Breast epithelium (tissue), 4 donors: ENCODE results near the gene CDON. TPM values are rescaled to one million over a fixed set of nuclear protein-coding genes. Genes with fewer than 3 reads are reported as not detected.

ENCODE experiments used
- DNase-seq, 2 donors: peaks; one replicate each; pipeline ENCODE4 v3.0.0-alpha.2; 2019; ENCODE audit warnings: low spot score in 2 of 2
- H3K27ac ChIP-seq, 2 donors: fragments of 200-600 bp; sonication (generic) in 1 of 2; one replicate each; pipeline ENCODE4 v1.5.1; 2016 to 2019; ENCODE audit warnings: mild to moderate bottlenecking in 1 of 2
- H3K27me3 ChIP-seq, 2 donors: fragments of 200-600 bp; sonication (generic) in 1 of 2; one replicate each; pipeline versions ENCODE4 v1.5.1 to v1.6.0; 2017 to 2019; ENCODE audit warnings: control low read depth in 1 of 2, mild to moderate bottlenecking in 1 of 2
- H3K36me3 ChIP-seq: fragments of 200-600 bp; one replicate; pipeline ENCODE4 v1.5.1; 2019
- H3K4me1 ChIP-seq, 2 donors: fragments of 200-600 bp; sonication (generic); one replicate each; pipeline ENCODE4 v1.5.1; 2016 to 2019; ENCODE audit warnings: control low read depth in 1 of 2
- H3K4me3 ChIP-seq, 3 donors: fragments of 200-600 bp; sonication (generic); 1 replicate in 2 of 3; 2 replicates in 1 of 3; pipeline ENCODE4 v1.5.1; 2016 to 2019; ENCODE audit warnings: mild to moderate bottlenecking in 3 of 3, moderate library complexity in 2 of 3
- H3K9me3 ChIP-seq, 2 donors: fragments of 200-600 bp; sonication (generic) in 1 of 2; one replicate each; pipeline ENCODE4 v1.5.1; 2016 to 2019; ENCODE audit warnings: control low read depth in 1 of 2
- POLR2A ChIP-seq: fragments of 450-650 bp; IDR thresholded peaks from one replicate; pipeline ENCODE4 v1.6.1; 2016; ENCODE audit warnings: antibody characterized with exemption, mild to moderate bottlenecking, moderate library complexity
- POLR2AphosphoS5 ChIP-seq, 3 donors: sonication (generic); formaldehyde crosslinking; IDR thresholded peaks; one replicate each; pipeline ENCODE4 v1.6.1; 2017; ENCODE audit warnings: antibody characterized with exemption in 3 of 3
- intact Hi-C: fragments of 100-400 bp; cut with DNase I; formaldehyde crosslinking; loops from one replicate; pipeline ENCODE4 v1.15.1; 2023; ENCODE audit warnings: low total_unique reads
- total RNA-seq, 3 donors: library from RNA; depleted of rRNA; stranded (reverse); fragments of >200 nt; gene quantifications; one replicate each; pipeline ENCODE4 v1.1.0, GENCODE V29; 2016
- TF ChIP-seq, protein P1 (sequence below), 3 donors: fragments of 450-650 bp; IDR thresholded peaks; one replicate each; pipeline ENCODE4 v1.5.1; 2016 to 2017; ENCODE audit warnings: antibody characterized with exemption in 3 of 3, mild to moderate bottlenecking in 3 of 3, moderate library complexity in 3 of 3

The CDON gene
- total RNA-seq, 3 donors from 2014 or later: 14.9 to 29.3 (median 26.5) TPM

DNA sequence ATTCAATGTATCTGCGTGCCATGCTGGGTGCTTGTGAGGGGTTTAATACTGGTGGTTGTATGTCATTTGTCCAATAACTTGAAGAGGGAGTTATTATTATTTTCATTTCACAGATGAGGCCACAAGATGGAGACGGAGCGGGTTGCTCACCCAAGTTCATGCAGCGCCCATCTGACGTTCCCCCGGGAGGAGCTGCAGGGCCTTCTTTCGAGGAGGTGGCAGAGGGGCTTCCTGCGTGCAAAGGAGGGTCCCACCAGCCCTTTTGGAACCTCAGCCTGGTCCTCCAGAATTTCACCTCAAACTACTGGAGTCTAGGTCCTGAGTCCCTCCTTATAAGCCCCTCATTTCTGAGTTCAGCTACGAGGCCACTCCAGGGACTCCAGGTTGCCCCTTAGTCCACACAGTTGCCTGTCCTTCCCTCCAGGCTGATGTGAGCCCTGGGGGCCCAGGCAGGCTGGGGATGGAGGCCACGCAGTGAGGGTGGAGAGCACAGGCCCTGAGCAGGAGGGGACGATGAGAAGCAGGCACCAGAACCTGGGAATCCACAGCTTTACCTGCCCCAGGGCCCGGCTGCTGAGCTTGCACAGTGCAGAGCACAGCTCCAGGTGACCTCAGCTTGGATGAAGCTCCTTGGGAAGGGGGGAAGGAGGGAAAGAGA is 119.8 kb downstream of the CDON start:
- Histone ChIP-seq H3K4me3 (no peak overlapping the region), H3K9me3 (no peaks in the 10 kb centered on the region), H3K4me1 (no peaks in the 10 kb centered on the region), H3K27ac (no peak overlapping the region), H3K27me3 (no peaks in the 10 kb centered on the region), H3K36me3 (no peaks in the 10 kb centered on the region)
- TF ChIP-seq POLR2AphosphoS5 (IDR thresholded peaks at IDR 0.05): no peak
- TF ChIP-seq, protein P1, sequence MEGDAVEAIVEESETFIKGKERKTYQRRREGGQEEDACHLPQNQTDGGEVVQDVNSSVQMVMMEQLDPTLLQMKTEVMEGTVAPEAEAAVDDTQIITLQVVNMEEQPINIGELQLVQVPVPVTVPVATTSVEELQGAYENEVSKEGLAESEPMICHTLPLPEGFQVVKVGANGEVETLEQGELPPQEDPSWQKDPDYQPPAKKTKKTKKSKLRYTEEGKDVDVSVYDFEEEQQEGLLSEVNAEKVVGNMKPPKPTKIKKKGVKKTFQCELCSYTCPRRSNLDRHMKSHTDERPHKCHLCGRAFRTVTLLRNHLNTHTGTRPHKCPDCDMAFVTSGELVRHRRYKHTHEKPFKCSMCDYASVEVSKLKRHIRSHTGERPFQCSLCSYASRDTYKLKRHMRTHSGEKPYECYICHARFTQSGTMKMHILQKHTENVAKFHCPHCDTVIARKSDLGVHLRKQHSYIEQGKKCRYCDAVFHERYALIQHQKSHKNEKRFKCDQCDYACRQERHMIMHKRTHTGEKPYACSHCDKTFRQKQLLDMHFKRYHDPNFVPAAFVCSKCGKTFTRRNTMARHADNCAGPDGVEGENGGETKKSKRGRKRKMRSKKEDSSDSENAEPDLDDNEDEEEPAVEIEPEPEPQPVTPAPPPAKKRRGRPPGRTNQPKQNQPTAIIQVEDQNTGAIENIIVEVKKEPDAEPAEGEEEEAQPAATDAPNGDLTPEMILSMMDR (IDR thresholded peaks at IDR 0.05): no peak
- no peak for TF ChIP-seq POLR2A
- DNase-seq: no peak
- intact Hi-C loops: no loop called here

- Histone ChIP-seq H3K9me3 (no peaks in the 10 kb centered on the region), H3K4me1 (no peaks in the 10 kb centered on the region), H3K27ac (no peak overlapping the region), H3K36me3 (no peaks in the 10 kb centered on the region), H3K27me3 (no peaks in the 10 kb centered on the region), H3K4me3 (no peak overlapping the region)
- TF ChIP-seq, protein P1 (IDR thresholded peaks at IDR 0.05): peak in 2 of 3 donors; percentile 29 to 49
- TF ChIP-seq POLR2AphosphoS5 (IDR thresholded peaks at IDR 0.05): no peak
- intact Hi-C loops: no loop called here
- peak; percentile 30 to 67 for DNase-seq
Observed at GRCh38 chr11:125941619-125942611, 120.8 kb downstream of the CDON start.

GRCh38 chr11:125941267-125941618 is 121.4 kb downstream of the CDON start:
- DNase-seq: no peak
- H3K4me1 ChIP-seq: no peaks in the 10 kb centered on the region
- no peak overlapping the region for H3K4me3 ChIP-seq
- no peak overlapping the region for H3K27ac ChIP-seq
- H3K27me3 ChIP-seq: no peaks in the 10 kb centered on the region
- intact Hi-C loops: no loop called here
- no peaks in the 10 kb centered on the region for H3K36me3 ChIP-seq
- TF ChIP-seq, protein P1 (IDR thresholded peaks at IDR 0.05): no peak
- TF ChIP-seq POLR2A: no peak
- no peaks in the 10 kb centered on the region for H3K9me3 ChIP-seq

- Histone ChIP-seq H3K4me3 (no peak overlapping the region), H3K36me3 (no peaks in the 10 kb centered on the region), H3K27me3 (no peaks in the 10 kb centered on the region), H3K4me1 (no peaks in the 10 kb centered on the region), H3K27ac (no peak overlapping the region), H3K9me3 (no peaks in the 10 kb centered on the region)
- no peak for TF ChIP-seq POLR2AphosphoS5 (IDR thresholded peaks at IDR 0.05)
- no peak for TF ChIP-seq POLR2A
- TF ChIP-seq, protein P1 (IDR thresholded peaks at IDR 0.05): no peak
- intact Hi-C loops: no loop called here
- no peak for DNase-seq
Observed at GRCh38 chr11:125940145-125940544, 122.5 kb downstream of the CDON start.

DNA sequence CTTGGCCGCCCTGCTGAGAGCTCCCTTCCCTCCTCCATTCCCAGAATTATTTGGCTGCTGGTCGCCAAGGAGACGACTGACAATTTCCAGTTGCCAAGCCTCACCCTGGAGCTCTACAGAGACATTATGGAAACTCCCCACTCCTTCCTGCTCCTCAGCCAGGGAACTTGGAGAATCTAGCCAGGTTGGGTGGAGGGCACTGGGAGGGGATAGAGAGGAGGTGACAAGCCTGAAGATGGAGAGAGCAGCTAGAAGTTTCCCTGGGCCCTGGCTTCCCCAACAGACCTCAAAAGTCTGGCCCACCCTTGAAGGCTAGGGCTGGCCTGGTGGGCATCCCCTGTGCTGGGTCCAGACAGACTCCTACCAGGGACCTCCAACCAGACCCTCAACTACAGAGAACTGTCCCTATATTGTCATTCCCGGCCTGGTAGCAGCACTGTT is 123.6 kb downstream of the CDON start:
- Histone ChIP-seq H3K4me3 (no peak overlapping the region), H3K4me1 (no peaks in the 10 kb centered on the region), H3K27ac (no peak overlapping the region), H3K27me3 (no peaks in the 10 kb centered on the region), H3K36me3 (no peaks in the 10 kb centered on the region), H3K9me3 (no peaks in the 10 kb centered on the region)
- TF ChIP-seq, protein P1 (IDR thresholded peaks at IDR 0.05): no peak
- TF ChIP-seq POLR2AphosphoS5 (IDR thresholded peaks at IDR 0.05) (no peak), POLR2A (no peak)
- intact Hi-C loops: no loop called here
- DNase-seq: no peak
